ENCODE results near the gene ADPRM. TPM values are rescaled to one million over a fixed set of nuclear protein-coding genes. Genes with fewer than 3 reads are reported as not detected.

The ADPRM gene
- total RNA-seq, 6 experiments from 2014 or later, result 3.6 to 9.6 (median 4.5) TPM

- no peak for ATAC-seq
- H3K4me1 ChIP-seq, result peaks cover 0 to 8% (median 2%) of the 10 kb centered on the region in 4 donors
- peaks cover 0 to 27% (median 5%) of the 10 kb centered on the region in 4 donors for H3K36me3 ChIP-seq
- intact Hi-C loops (cut with DNase I), result no loop called here
- WGBS (ENCODE audit: insufficient coverage, low coverage, low lambda C conversion rate, missing lambda C conversion rate), result 42% methylated on average over 2 of the region's 2 CpGs
- DNase-seq, result no peak
- no peaks in the 10 kb centered on the region for H3K27me3 ChIP-seq
- no peak overlapping the region for H3K4me3 ChIP-seq
- H3K27ac ChIP-seq, result no peak overlapping the region
- no peak for TF ChIP-seq POLR2A (IDR thresholded peaks at IDR 0.05)
- TF ChIP-seq CTCF (IDR thresholded peaks at IDR 0.05), result no peak
- no peaks in the 10 kb centered on the region for H3K9me3 ChIP-seq
Measured at GRCh38 chr17:10702574-10702973, 5.2 kb downstream of the ADPRM start.

- no peak for DNase-seq
- 92% methylated on average over 4 of the region's 5 CpGs for WGBS (ENCODE audit: insufficient coverage, low coverage, low lambda C conversion rate, missing lambda C conversion rate)
- H3K4me1 ChIP-seq, result no peaks in the 10 kb centered on the region
- H3K27ac ChIP-seq, result no peak overlapping the region
- ATAC-seq, result no peak
- no peaks in the 10 kb centered on the region for H3K9me3 ChIP-seq
- H3K36me3 ChIP-seq, result peaks cover 0 to 49% (median 6%) of the 10 kb centered on the region in 4 donors
- H3K27me3 ChIP-seq, result no peaks in the 10 kb centered on the region
- TF ChIP-seq POLR2A (IDR thresholded peaks at IDR 0.05), result no peak
- no peak overlapping the region for H3K4me3 ChIP-seq
- intact Hi-C loops (cut with DNase I), result no loop called here
Measured at GRCh38 chr17:10705727-10706126, 8.3 kb downstream of the ADPRM start.

DNA sequence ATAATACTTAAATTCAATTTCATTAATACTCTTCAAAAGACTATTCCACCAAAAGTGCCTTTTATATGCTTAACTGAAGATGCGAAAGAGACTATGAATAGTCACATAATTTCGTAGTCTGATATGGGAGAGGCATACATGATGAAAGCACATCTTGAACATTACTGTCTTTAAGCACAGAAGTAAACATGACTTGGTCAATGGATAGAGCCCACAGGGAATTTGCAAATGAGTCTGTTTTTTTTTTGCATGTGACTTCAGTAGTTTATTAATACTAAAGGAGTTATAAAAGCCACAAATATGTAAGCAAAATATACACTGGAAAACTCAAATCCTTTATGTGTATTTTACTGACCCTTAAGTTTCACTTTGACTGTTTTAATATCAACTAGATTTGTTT, 15.9 kb downstream of the ADPRM start:
- H3K9me3 ChIP-seq, result no peaks in the 10 kb centered on the region
- no peak overlapping the region for H3K4me3 ChIP-seq
- H3K36me3 ChIP-seq, result peaks cover 3 to 39% (median 12%) of the 10 kb centered on the region in 4 donors
- TF ChIP-seq POLR2A (IDR thresholded peaks at IDR 0.05) (no peak), CTCF (IDR thresholded peaks at IDR 0.05) (no peak)
- H3K27me3 ChIP-seq, result no peaks in the 10 kb centered on the region
- intact Hi-C loops (cut with DNase I), result no loop called here
- H3K4me1 ChIP-seq, result peaks cover 0 to 20% (median 4%) of the 10 kb centered on the region in 4 donors
- no peak for DNase-seq
- ATAC-seq, result no peak
- WGBS (ENCODE audit: insufficient coverage, low coverage, low lambda C conversion rate, missing lambda C conversion rate), result 93% methylated on average over 2 of the region's 2 CpGs
- H3K27ac ChIP-seq, result no peak overlapping the region

DNA sequence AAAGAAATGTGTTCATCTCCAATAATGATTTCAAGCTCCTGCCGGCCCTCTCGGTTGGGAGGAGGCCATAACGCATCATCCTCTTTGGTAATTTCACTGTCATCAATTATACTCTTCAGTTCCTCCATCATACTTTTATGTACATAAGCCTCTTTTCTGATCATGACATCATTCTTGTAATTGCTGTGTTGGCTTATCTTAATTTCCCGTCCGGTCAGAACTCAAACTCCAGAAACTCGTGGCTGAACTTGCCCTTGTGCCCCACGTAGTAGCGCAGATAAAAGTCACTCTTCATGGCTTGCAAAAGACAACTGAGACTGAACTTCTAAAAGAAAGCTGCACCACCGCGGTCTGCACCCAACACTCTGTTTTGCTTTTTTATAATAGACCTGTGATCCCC, 18.8 kb downstream of the ADPRM start:
- Histone ChIP-seq H3K4me3 (no peak overlapping the region), H3K9me3 (no peaks in the 10 kb centered on the region), H3K36me3 (peaks cover 3 to 17% (median 10%) of the 10 kb centered on the region in 4 donors), H3K4me1 (peaks cover 0 to 36% (median 13%) of the 10 kb centered on the region in 4 donors), H3K27me3 (no peaks in the 10 kb centered on the region), H3K27ac (peak overlapping the region in 1 of 3 donors; percentile 5)
- WGBS (ENCODE audit: insufficient coverage, low coverage, low lambda C conversion rate, missing lambda C conversion rate), result 49% methylated on average over 10 of the region's 10 CpGs
- peak in 3 of 4 donors; percentile 42 to 75 (median 52) for ATAC-seq
- TF ChIP-seq POLR2A (IDR thresholded peaks at IDR 0.05) (no peak), CTCF (IDR thresholded peaks at IDR 0.05) (no peak)
- no peak for DNase-seq
- intact Hi-C loops (cut with DNase I), result no loop called here

- ATAC-seq (peak in 3 of 4 donors; percentile 65 to 83 (median 77)), DNase-seq (no peak)
- Histone ChIP-seq H3K27me3 (no peaks in the 10 kb centered on the region), H3K4me1 (peaks cover 0 to 36% (median 14%) of the 10 kb centered on the region in 4 donors), H3K27ac (peak overlapping the region in 2 of 3 donors; percentile 38 to 42), H3K36me3 (peaks cover 0 to 14% (median 2%) of the 10 kb centered on the region in 4 donors), H3K4me3 (no peak overlapping the region), H3K9me3 (no peaks in the 10 kb centered on the region)
- no peak for TF ChIP-seq CTCF (IDR thresholded peaks at IDR 0.05)
- WGBS (ENCODE audit: insufficient coverage, low coverage, low lambda C conversion rate, missing lambda C conversion rate), result 17% methylated on average over 1 of the region's 1 CpG
- intact Hi-C loops (cut with DNase I), result no loop called here
Measured at GRCh38 chr17:10718547-10718946, 21.2 kb downstream of the ADPRM start.

Measured in right lobe of liver (tissue), 6 donors.